ENCODE measurements around the gene TRAIP.
"Not testable (repeated sequence)": the region's sequence is repeated elsewhere in the genome, so short reads cannot be mapped to it uniquely, and the experiment has no call there.

The TRAIP gene, protein sequence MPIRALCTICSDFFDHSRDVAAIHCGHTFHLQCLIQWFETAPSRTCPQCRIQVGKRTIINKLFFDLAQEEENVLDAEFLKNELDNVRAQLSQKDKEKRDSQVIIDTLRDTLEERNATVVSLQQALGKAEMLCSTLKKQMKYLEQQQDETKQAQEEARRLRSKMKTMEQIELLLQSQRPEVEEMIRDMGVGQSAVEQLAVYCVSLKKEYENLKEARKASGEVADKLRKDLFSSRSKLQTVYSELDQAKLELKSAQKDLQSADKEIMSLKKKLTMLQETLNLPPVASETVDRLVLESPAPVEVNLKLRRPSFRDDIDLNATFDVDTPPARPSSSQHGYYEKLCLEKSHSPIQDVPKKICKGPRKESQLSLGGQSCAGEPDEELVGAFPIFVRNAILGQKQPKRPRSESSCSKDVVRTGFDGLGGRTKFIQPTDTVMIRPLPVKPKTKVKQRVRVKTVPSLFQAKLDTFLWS

DNA sequence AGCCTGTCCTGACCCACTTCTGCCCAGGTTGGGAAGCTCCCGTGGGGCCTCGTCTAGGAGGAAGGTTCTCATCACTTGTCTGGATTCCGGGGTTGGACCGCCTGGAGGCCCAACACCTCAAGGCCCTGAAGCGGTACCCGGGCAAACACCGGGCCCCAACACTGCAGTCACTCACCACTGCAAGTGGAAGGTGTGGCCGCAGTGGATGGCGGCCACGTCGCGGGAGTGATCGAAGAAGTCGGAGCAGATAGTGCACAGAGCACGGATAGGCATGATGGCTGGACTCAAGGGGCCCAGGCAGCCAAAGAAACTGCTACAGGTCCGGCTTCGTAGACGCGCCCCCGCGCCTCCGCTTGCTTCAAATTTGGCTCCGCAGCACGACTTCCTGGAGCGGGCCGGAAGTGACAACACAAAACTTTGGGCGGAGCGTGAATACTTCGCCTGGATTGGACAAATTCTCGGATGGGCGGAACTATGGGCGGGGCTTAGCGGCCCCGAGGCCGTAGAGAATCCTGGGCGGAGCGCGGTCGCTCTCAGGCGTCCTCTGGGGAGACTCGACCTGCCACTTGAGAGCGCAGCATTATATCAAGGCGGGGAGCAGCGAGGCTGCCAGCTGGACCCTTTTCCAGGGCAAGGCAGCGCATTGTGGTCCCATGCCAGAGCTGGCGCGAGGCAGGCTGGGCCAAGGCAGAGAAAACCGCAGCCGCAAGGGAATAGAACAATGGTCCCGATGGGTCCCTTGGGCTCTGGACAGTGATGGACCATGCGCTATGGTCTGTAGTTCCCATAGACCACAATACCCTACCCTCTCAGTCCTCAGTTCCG is at the start of gene TRAIP:
Gene TRAIP, minus strand, starts transcription at position 384 of the 825 bp plus-strand sequence. Its CDS starts 111 bp downstream, at position 273.
- DNase-seq: peak; percentile 94

DNA sequence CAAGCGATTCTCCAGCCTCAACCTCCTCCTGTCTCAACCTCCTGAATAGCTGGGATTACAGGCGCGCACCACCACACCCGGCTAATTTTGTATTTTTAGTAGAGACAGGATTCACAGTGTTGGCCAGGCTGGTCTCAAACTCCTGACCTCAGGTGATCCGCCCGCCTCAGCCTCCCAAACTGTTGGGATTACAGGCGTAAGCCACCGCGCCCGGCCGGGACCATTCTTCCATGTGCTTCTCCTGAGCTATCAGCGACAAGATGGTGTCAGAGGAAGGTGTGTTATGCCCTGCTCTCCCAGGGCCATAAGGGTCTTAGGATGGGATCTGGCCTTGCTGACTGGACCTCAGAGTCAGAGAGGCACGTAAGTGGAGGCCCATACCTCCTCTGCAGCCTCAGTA is 48.1 kb upstream of the TRAIP start:
- DNase-seq: not testable (repeated sequence)

DNA sequence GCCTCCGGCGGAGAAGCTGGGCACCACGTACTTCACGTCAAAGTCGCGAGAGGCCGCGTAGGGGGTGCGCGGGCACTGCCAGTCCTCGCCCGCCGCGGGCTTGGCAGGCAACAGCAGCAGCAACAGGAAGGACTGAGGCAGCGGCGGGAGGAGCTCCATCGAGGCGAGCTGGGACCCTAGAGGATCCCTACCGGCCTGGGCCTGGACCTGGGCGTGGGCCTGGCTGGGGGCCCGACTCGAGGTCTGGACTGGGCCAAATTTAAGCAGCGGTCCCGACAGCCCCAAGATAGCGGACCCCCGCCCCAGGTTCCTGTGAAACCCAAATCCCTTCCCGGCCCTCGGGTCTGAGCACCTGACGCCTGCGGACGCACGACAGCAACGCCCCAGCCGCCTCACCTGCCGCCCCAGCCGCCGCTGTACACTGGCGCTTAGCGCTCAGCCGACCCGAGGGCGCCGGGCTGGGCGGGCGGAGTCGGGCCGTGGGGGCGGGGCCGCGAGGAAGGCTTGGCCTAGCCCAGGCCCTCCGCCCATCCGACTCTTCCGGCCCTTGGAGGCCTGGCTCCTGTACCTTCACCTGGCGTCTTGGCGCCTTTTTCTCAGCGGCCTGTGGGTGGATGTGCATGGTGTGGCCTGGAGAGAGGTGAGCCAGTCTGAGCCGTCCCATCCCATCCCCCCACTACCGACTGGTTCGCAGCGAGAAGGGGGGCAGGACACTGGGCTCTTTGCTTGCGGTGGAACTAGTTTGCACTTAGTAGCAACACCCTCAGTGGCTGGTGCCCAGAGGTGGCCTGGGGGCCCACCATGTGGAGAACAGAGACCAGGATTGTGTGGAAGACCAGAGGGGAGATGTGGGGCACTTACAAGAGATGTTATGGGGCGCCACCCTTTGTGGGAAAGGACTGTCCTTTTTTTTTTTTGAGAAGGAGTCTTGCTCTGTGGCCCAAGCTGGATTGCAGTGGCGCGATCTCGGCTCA is 47.4 kb upstream of the TRAIP start, which contains the start of gene MST1R:
Gene MST1R, minus strand, starts transcription at position 423 of the 974 bp plus-strand sequence. Its CDS starts 264 bp downstream, at position 159.
- peak; percentile 87 for DNase-seq

DNA sequence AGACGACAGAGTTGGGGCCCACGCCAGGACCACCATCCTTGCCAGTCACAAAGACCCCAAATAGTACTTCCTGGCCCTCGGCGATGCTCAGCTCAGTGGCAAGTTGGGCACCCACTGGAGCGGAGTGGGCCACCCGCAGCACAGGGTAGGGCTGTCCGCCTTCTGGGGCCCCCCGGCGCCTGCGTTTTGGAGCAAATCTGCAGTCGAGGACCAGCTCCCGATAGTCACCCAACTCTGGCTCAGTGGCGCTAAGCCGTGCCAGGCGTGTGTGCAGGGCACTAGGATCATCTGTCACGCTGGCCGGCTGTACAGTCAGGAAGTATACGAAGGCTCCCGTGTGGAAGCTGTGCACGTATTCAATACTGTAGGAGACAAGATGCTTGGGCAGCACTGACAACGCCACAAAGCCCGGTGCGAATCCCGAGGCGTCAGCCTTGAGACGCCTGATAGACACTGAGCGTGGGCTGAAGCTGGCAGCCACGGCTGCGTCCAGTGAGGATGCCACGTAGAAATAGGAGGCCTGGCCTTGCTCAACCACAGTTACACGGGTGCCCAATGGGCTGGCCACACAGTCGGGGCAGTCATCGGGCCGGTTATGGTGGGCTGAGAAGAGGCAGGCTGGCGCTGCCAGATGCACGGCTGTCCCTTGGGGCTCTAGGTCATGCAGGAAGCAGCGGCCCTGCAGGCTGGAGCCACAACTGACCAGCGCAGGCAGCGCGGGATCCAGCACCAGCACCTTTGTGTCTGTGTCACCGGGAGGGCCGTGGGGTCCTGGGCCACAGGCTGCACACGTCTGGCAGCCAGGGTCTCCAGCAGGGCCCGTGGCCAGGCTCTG is 46.4 kb upstream of the TRAIP start:
- DNase-seq: no peak

DNA sequence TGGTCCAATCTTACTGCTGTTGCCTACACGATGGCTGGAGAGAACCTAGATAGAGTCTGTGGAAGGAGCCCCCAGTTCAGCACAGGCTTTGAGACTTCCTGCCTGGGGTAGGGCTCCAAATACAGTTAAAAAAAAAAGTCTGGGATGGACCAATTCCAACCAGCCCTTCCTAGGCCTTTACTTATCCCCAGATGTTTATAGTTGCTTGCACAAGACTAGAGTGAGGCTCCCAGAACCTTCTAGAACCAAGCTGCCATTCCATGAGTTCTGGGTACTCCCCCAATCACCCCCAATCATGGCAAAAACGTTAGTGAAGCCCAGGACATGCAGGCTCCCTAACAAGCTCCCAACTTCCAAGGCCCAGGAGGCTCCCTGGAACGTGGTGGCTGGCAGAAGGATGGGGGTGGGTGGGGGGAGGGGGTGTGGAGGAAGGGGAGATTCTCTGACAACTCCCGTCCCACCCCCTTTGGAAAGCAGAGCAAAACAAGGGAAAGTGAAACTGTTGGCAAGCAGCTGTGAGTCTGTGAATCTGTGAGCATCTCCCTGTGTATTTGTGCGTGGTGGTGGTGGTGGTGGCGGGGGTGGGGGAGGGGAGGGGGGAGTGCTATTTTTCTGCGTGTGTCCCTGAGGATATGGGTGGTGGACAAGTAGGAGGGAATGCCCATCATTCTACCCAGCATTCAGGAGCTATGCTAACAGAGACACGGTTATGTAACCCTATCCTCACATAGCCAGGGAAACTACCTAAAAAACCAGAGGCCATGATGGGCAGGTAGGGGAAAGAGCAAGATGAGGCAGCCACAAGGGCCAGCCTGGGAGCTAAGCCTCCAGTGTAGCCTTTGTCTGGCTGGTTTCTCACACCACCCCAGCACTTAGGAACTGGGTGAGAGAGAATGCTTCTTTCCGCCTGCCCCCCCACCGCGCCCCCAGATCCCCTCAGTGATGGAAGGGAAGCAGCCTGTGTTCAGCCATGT is 45.3 kb upstream of the TRAIP start:
- no peak for DNase-seq

DNA sequence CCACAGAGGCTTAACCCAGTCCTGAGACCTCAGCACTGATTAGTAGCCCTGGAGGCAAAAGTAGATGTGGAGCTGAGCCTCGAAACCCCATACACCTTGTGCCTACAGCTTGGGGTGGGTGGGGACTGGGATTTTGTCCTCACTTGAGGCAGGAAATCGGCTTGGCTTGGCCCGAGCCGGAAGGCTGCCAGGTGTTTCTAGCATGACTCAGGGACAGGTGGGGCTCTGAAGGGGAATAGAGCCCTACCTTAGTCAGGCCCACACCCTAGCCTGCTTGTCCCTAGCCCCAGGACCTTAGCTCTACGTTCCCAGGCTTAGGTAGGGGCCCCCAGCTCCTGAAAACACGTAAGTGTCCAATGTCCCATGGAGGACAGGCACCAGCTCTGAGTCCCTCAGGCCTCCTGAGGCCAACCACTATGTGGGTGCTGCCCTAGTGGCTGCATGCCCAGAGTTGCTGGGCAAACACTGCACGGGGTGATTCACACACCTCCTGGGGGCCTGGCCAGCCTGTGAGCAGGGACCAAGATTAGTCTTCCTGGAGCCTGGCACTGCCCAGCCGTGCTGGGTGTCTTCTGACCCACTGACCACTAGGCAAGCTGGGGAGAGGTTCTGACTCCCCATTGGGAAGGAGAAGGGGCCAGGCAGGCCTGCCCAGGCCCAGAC is 44.3 kb upstream of the TRAIP start:
- no peak for DNase-seq

DNA sequence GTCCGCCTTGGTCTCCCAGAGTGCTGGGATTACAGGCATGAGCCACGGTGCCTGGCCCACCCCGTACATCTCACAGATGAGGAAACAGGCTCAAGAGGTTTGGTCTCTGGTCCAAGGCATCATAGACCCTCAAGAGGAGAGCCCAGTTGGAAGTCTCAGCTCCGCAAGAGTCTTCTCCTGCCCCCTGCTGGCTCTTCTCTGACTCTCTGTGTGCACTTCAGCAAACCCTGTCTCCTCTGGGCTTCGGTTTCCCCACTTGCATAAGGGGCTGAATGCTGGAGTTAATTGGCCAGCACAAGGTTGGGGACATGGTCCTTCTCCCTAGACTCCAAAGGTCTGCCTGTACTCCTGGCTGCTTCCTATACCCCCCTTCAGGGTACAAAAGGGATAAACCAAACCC is 43.5 kb upstream of the TRAIP start:
- DNase-seq: no peak

DNA sequence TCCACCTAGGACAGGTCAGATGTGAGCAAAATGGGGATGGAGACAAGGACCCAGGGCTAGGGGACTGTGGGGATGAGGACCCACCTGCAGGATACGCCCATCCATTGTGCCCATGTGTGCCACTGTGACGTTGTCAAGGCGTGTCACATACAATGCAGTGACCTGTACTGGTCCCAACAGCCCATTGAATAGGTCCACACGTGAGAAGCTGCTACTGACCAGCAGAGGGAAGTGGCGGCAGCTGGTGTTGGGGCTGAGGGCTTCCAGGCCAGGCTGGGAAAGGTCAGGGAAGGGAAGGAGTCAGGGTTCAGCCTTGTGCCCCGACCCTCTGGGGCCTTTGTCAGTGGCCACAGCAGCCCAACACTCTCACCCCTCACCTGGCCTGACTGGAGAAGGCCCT is 42.6 kb upstream of the TRAIP start:
- DNase-seq: no peak

DNA sequence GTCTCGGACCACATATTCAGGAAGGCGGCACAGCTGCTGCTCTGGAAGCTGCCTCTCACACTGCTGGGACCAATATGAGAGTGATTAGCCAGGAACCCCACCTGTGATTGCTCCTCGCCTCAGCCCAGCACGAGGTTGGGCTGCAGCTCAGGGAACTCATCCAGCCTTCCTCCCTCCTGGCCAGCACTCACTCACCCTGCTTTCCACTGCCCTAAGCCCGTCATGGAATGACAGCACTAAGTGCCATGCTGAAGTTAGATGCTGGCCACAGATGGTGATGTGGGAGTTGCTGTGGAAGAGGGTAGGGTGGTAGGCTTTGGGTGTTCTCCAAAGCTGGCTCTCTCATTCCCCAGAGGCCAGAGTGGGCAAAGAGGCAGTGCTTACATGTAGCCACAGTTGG is 40.0 kb upstream of the TRAIP start:
- DNase-seq: no peak

DNA sequence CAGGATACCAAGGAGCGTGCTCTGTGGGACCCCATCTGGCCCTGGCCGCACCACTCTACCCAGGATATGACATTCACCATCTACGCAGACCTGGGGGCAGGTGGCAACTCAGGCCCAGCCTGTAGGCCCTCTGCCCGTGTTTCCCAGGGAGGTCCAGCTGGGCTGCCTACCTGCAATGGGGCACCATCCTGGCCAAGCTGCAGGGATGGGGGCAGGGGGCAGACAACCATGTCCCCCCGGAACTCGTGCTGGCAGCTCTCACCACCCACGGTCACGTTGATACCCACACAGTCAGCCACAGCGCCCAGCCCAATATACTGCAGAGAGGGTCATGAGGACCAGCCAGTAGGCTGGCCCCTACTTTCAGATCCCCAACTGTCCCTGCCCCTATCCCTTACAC is 39.4 kb upstream of the TRAIP start:
- DNase-seq: no peak

DNA sequence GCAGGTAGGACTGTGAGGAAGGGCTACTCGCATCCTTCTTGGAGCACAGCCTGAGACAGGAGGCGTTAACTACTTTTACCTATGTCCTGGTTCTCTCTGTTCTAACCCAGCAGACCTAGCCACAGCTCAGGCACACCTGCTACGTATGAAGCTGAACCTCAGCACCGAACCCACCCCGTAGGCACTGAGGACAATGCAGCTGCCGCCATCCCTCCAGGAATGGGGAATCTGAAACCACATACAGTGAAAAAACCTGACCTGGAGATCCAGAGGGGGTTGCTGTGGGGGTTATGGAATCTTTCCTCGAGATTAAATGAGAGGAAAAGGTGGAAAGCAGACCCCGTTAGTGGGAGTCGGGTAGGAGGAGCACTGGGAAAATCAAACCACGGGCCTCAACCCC is 32.9 kb upstream of the TRAIP start:
- no peak for DNase-seq

DNA sequence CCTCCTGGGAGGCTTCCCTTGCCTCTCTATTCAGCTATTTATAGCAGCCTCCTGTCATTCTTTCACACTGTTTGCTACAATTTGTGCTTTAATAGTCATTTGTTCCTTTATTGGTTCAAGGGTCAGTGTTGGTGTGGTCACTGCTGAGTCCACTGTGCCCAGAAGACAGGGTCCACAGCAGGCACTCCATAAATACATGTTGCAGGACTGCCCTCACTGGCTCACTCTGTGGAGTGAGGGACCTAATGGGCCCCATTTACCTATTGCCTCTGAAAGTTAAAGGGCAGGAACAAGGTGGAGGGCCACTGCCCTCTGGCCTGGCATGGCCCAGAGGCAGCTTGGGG is 30.5 kb upstream of the TRAIP start:
- DNase-seq: no peak

DNA sequence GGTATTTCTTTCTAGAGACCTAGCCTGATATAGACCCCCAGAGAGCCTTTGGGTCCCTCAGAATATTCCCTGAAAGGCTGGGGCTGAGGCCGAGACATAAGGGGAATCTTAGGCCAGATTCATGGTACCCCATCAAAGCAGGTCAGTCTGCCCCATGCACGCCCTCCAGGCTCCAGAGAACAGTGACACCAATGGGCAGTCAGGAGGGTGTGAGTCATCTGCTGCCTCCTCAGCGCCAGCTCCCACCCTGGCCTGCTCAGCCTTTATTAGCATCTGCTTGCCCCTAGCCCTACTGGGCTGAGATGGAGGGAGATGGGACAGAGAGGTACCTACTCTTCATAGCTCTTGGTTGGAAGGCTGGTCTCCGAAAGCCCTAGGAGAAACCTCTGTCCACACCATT is 27.6 kb upstream of the TRAIP start:
- no peak for DNase-seq

DNA sequence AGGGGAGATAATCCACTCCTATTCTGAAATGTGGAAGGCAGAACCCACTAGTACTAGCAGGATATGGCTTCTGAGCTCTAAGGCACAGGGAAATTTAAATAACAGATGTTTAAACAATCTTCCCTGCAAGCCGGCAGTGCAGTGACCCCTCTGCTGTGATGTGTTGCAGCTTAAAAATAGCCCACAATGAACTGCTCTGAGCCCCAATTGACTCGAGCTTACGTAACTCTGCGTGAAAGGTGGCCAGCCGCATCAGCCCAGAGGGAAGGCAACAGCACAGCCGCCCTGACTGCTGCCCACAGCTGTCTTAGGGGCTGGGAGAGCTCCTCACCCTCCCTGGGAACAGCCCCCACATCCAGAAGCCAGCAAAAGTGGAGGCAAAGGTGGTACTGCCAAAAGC is 25.8 kb upstream of the TRAIP start:
- DNase-seq: no peak

DNA sequence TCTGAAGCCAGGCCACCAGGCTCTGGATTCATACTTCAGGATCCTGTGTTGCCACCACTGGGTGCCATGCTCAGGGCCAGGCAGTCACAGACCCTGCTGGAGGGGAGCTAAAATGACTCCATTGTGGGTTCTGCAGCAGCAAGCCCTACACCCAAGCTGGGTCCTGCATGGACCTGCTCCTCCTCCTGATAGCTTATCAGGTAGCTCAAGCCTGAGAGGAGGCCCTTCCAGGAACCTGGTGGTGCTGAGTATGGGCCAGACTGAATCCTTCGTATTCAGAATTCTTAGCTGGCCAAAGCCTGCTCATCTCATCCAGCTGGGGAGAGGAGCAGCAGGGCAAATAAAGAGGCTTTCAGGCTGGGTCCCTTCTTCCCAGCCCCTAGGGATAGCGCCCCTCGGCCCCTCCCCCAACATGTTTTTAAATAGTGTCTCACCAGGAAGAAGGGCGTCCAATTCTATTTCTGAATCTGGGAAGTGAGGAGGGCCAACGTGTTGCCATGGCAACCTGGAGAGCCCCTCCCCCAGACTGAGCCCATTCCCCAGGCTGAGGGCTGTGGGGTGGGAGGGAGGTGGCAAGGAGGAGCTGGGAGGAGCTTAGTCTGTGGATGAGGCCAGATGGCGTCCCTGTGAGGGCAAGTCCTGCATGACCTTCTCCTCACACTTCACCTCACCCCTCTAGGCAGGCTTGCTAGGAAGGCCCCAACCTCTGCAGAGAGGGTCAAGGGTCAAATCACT is 24.4 kb upstream of the TRAIP start:
- DNase-seq: no peak

DNA sequence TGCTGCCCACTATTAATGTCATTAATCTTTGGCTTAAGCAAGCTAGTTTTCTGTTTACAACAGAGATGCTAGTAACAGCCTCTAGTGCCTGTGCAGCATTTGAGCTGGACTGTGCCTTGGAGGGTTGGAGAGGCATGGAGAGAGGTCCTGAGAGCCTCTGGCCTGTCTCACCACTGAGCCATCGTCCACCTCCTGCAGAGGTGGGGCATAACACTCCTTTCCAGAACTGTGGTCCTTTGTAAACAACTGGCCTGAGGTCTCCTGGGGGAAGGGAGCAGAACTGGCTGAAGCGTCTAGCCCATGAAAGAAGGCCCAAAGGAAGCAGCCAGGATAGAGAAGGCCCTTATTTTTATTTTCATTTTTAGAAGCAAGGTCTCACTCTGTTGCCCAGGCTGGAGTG is 23.4 kb upstream of the TRAIP start:
- no peak for DNase-seq

DNA sequence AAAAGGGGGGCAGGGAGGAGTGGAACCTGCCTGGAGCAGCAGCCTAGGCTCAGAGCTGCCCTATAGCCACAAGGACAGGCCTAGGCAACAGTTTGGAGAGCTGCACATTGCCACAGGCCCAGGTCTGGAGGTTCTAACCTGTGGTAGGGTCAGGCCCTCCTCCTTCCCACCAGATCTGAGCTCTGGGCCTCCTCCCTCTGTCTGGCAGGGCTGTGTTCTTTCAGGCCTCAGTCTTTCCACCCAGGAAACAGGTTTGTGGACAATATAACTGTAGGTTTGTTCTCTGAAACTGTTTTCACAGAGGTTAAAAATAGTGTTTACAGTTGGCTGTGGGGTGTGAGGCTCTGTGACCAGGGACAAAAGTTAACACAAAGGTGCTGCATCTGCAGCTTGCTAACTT is 22.3 kb upstream of the TRAIP start:
- no peak for DNase-seq

DNA sequence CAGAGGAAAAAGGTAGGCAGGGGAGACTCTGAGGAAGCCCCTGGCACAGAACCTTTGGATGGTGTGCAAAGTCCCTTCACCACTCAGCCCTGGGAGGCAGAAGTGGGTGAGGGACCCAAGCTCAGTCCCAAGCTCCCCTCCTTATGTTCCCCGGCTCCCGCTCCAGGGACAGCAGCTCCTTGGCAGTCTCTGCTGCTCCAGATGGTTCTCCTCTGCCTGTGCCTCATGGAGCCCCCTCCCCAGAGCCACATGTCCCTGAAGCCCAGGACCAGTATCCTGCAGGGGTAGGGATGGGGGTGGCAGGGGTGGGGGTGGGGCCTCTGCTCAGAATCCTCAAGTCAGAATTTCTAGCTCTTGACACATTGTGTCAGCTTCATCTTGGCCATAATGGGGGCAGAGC is 21.4 kb upstream of the TRAIP start:
- no peak for DNase-seq

DNA sequence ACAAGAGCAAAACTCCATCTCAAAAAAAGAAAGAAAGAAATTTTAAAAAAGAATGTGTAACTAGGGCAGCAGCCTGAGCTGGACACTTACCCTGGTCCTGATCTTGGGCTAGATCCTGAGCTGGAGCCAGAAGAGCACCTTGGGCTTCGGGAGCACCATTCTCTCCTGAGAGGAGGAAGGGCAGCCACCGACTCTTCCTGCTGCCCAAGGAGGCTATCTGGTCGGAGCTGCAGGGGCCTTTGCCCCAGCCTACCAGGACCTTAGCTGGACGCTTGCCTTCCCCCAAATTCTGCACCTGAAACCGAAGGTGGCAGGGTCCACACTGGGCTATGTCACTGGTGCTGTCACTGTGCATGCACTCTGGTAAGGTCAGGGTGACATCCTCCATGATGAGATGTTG is 20.2 kb upstream of the TRAIP start:
- no peak for DNase-seq

Data from stimulated activated CD4-positive, alpha-beta T cell treated with anti-CD3 and anti-CD28 coated beads, Interleukin-1b, Interleukin-23, amount 100 ng/mL, for 48 hours (primary cell).